COLO829 (cell line): ENCODE results near the gene TRMU.
"Not testable (repeated sequence)": the region's sequence is repeated elsewhere in the genome, so short reads cannot be mapped to it uniquely, and the experiment has no call there.

Experiments
- DNase-seq: peaks from one replicate; pipeline ENCODE4 v3.0.0; 2012; ENCODE audit warnings: low spot score

The TRMU gene

DNA sequence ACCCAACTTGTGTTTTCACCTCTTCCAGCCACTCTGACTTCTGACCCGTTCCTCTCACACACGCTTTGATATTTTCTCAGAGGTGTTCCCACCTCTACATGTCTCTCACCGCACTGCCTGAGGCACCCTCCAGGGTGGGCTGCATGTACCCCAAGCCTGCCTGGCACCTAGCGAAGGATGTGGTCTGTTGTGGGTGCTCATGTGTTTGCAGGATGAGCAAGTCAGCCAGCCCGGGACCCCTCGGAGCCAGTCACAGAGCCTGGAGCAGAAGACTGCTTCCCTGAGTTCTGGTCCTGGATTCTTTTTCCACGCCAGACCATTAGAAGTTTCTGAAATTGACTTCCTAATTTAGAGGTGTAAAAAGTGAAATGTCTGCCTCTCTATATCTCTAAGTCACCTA lies 35.0 kb upstream of the TRMU start:
- DNase-seq: no peak

DNA sequence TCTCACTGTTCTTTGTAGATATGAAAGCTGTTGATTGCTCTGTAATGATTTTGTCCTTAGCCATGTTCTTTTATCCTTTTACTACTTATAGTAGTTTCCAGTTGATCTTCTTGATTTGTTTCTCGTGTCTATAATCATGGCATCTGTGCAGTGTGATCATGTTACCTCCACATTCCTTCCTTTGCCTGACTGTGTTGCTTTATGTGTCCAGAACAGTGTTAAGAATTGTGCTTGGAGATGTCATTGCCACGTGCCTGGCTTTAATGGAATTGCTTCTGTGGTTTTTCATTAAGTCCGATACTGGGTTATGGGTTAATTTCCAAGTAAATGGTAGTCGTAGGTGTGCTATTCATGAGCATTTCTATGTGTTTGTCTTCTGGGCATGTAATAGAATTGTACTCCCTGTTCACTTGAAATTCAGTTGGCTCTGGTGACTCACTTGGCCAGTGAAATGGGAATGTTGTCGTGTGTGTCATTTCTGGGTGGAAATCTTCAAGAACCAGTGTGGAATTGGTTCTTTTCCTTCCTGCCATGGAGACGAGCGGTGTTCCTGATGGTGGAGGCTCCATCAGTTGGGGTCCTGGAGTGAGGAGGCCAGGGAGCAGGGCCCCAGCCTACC lies 32.1 kb upstream of the TRMU start:
- DNase-seq: no peak

DNA sequence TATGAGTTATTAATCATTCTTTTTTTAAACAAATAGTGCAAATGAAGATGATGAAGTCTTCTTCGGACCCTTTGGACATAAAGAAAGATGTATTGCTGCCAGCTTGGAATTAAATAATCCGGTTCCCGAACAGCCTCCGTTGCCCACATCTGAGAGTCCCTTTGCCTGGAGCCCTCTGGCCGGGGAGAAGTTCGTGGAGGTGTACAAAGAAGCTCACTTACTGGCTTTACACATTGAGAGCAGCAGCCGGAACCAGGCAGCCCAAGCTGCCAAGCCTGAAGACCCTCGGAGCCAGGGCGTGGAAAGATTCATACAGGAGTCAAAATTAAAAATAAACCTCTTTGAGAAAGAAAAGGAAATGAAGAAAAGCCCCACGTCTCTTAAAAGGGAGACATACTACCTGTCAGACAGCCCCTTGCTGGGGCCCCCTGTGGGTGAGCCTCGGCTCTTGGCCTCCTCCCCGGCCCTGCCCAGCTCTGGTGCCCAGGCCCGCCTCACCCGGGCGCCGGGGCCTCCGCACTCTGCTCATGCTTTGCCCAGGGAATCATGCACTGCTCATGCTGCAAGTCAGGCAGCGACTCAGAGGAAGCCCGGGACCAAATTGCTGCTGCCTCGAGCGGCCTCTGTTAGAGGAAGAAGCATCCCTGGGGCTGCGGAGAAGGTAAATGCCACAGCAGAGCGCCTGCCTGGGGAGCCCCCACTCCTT lies 27.1 kb upstream of the TRMU start:
- DNase-seq: no peak

DNA sequence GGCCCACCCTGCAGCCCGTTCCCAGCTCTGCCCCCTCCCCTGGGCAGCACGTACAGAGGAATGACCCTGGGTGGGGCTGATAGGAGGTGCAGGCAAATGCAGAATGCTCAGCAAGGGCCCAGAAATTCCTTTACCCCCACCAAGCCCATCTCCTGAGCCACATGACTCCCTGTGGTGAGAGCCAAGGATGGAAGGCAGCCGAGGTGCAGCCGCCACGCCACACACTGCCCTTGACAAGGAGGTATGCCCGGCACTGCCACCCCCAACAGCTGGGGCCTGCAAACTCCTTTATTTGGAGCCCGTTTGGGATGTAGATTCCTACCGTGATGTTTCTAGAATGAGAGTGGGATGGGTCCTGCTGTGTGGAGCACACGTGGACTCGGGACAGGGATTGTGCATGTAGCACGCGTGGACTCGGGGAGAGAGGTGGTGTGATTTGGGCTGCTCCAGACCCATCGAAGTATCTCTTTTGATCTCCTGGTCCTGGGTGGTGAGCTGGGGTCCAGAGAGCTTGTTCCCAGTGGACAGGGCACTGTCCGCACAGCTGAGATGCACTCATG lies 25.9 kb upstream of the TRMU start:
- no peak for DNase-seq

DNA sequence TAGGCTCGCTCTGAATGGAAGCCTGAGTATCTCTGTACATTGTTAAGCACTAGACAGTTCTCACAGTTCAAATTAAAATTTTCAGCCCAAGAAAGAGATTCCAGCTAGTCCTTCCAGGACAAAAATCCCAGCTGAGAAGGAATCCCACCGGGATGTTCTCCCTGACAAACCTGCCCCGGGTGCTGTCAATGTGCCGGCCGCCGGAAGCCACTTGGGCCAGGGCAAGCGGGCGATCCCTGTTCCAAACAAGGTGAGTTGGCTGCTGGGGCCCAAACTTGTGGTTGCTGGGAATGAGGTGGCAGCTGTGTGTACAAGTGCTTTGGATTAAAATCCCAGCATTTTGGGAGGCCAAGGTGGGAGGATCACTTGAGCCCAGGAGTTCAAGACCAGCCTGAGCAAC lies 23.5 kb upstream of the TRMU start:
- DNase-seq: no peak

DNA sequence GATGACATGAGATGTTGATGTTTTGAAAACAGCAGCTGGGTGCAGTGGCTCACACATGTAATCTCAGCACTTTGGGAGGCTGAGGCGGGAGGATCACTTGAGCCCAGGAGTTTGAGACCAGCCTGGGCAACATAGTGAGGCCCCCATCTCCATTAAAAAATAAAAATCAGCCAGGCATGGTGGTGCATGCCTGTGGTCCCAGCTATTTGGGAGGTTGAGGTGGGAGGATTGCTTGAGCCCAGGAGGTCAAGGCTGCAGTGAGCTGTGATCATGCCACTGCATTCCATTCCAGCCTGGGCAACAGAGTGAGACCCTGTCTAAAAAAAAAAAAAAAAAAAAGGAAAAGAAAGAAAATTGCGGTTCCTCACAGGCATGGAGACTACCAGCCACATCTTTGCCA lies 22.7 kb upstream of the TRMU start:
- DNase-seq: not testable (repeated sequence)

DNA sequence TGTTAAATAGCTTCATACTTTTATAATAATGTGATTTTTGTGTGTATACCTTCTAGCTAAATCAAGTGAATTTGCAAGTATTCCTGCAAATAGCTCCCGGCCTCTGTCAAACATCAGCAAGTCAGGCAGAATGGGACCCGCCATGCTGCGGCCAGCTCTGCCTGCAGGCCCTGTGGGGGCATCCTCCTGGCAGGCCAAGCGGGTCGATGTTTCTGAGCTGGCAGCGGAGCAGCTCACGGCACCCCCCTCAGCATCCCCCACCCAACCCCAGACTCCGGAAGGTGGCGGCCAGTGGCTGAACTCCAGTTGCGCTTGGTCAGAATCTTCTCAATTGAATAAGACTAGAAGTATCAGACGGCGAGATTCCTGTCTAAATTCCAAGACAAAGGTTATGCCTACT lies 19.5 kb upstream of the TRMU start:
- no peak for DNase-seq

DNA sequence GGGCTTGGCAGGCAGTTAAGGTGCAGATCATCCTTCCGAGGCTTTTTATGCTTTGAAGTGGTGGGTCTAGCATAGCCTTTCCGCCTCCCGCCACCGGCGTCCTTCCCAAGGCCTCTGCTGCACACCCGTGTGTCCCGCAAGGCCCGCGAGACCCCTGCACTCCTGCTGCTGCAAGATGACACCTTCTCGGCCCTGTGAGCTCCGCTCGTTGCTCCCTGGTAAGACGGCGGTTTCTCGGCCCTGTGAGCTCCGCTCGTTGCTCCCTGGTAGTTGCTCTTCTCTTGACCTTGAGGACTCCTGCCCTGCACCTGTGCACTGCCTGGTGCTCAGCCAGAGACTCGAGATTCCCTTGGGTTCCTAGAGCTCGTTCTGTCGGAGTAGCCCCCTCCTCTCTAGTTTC lies 17.9 kb upstream of the TRMU start:
- DNase-seq: no peak

DNA sequence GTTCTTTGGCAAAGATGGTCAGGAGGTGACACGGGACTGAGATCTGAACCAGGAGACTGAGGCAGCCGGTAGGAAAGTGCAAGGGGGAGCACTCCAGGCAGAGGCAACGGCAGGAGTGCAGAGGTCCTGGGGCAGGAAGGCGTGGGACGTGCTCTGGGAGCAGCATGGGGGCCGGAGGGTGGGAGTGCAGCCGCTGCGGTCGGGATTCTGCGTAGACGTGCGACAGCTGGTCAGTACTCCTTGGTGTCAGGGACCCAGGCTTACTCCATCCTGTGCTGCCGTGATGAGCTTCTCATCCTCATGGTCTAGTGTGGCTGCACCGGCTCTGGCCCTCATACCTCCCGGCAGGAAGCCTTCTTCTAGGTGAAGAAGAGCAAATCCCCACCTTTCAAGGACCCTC lies 16.9 kb upstream of the TRMU start:
- no peak for DNase-seq

DNA sequence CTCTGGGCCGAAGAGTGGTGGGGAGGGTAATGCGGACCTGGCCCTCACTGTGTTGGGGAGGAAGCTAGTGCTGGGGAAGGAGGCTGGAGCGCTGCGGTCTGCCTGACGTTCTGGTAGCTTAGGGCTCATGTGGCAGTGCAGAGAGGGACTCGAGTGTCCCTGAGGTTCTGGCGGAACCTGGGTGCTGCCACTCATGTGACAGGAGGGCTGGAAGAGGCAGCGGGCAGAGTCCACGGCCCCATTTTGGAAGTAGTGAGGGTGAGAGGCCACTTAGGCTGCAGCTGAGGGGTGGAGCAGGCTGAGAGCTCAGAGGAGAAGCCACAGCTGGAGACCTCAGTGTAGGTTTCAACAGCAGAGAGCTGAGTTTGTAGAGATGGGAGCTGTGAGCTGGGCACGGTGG lies 16.2 kb upstream of the TRMU start:
- DNase-seq: no peak

DNA sequence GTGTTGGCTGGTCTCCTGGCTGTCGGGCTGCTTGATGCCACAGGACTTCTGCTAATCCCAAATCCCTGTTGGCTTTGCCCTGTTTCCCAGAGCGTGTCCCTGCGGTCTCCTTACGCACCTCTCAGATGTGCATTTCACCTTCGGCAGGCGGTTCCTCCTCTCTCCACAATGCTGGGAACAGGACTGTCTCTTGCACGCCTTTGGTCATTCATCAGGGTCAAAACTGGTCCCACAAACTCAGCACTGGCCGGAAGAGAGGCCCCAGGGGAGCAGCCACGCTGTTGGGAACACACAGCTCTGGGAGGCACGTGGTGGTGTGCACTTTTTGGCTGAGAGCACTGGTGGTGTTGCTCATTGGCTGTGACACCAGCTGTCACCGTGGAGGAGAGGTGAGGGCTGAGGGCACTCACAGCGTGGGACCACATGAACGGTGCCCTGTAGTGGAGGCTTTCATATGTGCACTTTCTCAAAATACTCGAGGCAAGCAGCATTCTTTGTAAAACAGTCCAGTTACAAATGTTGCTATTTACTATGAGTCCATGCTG lies 15.3 kb upstream of the TRMU start:
- DNase-seq: no peak

DNA sequence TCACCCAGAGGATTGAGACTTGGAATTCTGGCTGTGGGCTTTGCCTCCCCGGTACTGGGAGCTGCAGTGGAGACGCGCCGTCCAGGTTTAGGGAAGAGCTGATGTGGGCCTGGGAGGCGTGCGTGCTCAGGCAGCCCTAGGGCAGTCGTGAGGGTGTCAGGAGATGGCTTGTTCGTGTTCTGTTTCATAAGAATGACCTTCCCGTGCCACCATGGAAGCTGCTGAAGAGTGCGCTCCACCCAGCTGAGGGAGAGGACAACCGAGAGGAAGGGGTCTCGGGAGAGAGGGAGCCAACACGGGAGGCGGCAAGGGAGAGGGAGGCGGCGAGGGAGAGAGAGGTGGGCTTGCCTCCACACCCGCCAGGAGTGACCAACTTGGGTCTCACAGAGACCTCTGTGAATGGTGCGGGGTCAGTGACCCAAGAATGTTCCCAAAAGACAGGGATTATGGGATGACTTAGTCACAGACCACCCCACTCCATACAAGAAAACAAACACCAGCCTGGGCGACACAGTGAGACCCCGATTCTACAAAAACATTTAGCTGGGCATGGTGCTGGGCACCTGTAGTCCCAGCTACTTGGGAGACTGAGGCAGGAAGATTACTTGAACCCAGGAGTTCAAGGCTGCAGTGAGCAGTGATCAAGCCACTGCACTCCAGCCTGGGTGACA lies 14.7 kb upstream of the TRMU start:
- no peak for DNase-seq

DNA sequence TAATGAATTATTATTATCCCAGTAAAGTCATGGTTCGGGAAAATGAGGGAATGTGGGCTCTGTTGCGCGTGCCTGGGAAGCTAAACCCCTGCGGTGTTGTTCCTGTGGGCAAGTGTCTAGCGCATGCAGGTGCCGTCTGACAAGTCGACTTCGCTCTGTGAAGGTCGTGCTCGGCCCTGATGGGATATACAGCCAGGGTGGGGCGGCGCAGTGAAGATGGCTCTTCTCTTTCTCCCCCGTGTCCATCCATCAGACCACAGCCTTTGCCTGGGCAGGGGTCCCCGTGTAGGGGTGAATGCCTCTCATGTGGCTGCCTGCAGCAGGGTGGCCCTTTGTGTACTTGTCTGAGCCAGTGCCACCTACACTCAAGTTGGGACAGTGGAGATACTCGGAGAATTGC lies 12.8 kb upstream of the TRMU start:
- no peak for DNase-seq

DNA sequence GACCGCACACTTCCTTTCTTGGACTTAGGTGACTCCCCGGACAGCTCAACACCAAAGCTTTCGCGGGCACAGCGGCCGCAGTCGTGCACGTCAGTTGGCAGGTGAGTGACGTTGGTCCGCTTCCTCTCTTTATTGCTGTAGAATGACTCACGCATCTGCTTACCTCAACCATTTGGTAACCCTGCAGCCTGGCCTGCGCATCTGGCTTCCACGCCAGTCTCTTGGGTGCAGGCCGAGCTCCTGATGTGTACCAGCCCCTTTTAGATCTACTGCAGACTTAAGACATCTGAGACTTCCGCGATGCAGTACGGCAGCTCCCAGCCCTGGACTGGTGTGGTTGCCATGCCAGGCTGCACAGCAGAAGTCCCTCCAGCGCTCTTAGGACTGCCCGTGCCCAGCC lies 12.4 kb upstream of the TRMU start:
- no peak for DNase-seq

DNA sequence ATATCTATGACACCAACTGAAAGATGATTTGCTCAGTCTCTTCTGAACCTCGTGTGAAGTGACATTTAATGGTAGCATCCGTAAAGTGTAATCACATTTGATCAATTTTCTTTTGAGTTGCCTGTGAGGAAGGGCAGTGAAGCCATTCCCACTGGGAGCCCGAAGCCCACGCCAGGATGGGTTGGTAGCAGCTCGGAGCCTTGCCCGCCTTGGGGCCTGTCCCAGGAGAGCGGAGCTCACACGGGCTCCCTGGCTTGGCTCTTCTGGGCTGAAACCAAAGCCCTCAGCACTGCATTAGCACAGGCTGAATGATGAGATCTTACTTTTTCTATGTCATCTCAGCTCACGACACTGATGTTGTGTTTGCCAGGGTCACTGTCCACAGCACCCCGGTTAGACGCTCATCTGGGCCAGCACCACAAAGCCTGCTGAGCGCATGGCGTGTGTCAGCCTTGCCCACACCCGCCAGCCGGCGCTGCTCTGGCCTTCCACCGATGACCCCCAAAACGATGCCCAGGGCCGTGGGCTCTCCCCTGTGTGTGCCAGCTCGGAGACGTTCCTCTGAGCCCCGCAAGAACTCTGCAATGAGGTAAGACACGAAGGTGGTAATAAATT lies 9.3 kb upstream of the TRMU start:
- DNase-seq: no peak

DNA sequence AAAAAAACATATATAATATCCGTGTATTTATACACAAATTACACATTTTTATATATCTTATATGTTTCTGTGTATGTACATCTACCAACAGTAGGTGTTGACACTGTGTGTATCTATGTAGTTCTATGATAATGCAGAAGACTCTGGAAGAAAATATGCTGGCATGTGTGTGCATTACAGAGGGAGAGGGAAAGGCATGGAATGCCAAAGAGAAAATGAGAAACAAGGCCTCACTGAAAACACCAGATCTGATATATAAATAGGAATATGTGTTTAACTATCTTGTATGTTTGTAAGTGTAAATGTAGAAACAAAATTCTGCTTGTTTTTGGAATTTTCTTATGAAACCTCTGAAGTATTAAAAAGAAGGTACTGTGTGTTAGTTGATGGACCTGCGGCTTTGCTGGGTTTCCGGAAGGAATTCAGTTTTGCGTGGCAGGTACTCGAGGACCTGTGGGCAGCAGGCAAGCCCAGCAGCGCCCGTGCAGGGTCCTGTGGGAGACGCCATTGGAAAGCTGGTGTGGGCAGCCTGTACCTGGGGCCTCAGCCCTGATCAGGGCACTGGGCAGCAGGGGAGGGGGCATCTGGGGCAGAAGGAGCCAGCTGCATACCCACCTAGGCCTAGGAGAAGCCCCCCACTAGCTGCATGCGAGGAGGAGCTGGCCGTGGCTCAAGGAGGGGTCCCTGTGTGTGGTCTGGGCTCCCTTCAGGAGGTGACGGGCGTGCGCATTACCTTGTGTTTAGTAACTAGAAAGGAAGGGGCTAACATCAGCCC lies 7.6 kb upstream of the TRMU start:
- DNase-seq: no peak

DNA sequence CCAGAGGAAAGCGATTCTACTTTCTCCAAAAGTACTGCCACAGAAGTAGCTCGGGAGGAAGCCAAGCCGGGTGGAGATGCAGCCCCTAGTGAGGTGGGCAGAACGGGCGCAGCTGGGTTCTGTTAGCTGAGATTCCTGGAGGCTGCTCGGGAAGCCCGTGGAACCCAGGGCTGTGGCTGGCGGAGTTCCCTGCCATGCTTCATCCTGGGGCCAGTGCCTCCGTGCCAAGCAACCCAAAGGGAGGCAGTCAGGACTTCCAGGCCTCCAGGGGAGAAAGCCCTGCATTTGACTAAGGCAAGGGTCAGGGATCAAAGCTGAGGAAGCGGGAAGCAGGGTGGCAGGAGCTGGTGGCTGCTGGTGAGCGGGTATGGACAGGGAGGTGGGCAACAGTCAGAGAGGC lies 6.7 kb upstream of the TRMU start:
- no peak for DNase-seq

DNA sequence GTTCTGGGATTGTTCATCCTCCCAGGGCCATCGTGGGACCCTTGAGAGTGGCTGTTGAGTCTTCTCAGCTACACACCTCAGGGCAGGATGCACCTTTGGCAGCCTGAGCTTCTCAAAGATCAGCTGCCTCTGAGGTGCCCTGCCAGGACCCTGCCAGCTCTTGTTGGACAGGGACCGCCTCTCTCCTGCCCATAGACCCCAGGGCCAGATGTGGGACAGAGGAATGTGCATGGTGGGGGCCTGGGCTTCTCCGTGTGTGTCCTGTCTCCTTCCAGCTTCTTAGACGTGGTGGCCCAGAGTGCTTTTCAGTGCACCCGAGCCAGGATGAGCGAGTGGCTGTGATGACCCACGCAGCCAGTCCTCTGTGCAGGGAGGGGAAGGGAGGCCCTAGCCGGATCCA lies 5.9 kb upstream of the TRMU start:
- DNase-seq: no peak

DNA sequence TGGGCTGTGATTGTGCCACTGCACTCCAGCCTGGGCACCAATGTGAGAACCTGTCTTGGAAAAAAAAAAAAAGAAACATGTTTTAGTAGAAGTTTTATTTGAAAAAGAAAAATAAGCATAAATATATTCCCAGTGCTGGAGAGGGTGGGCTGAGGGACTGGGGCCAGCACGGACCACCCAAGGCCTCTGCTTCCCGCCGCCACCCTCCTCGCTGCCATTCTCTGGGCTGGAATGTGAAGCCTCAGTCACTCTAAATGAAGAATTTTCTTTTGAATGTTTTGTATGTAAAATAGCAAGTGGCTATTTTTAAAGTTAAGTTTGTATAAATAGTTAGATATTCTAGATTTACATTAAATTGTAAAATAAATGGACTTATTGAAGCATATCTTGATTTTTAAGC lies 5.1 kb upstream of the TRMU start:
- DNase-seq: no peak

DNA sequence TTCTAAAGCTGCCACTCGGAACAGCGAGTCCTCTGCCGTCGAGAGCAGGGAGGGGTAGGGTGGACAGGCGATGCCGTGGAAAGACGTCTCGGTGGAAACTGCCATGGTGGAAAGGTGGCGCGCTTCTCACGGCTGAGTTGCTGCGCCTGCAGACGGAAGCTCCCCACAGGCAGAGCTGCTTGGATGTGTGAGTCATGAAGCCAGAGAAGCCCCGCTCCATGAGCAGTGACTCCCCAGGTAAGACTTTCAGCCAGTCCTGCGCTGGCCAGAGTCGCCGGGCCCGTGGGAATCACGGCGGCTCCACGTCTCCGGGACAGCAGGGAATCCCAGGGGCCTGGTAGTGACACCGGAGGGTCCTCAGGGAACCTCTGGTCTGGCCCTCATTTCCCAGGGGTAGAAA lies 4.0 kb upstream of the TRMU start:
- DNase-seq: no peak

DNA sequence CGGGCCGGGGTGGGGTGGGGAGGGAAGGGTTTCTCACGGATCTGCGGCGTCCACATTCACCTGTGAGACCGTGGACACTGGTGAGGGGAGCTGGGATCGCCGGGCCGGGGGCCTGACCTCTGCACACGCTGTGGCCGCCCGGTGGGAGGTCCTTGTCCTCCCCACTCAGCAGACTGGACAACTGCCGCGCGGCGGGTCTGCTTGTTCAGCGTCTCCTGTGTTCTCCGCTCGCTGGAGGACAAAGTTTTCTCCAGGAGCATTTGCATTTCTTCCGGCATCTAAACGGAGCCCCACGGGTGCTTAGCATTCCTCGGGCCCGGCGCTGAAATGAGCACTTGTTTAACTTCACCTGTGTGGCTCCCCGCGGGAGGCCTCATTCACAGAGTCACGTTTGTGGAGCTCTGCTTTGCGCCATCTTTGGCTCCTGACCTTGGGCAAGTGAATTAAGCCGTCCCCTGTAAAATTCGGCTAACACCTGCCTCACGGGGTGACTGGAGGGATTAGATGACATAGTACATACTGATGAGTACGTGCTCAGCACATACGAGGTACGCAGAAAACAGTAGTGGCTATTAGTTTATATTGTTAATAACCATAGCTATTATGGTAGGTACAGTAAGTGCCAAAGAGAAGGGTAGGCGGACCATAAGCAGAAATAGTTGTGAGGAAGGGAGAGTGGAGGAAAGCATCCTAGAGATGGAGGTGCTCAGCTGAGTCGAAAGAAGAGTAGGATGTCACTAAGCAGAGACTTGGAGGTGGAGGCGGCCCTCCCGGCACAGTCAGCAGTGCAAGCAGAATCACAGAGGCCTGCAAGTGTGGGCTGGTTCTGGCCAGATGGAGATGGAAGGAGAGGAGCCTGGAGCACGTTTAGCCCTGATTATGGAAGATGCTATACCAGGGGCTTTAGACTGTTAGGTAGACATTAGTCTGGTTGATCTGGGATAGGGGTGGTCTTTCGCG lies 885 bp downstream of the TRMU start:
- no peak for DNase-seq
